Caco-2 (cell line): ENCODE data around the gene C10orf143. TPM values are rescaled to one million over a fixed set of nuclear protein-coding genes. Genes with fewer than 3 reads are reported as not detected.

Experiments used
- BruUV-seq: library from RNA; stranded (reverse); fragments of 400-500 nt; replicated peaks from 2 replicates; lab custom pipeline; 2021; lab: Mats Ljungman, UMichigan
- CTCF ChIA-PET: fragments of 300-600 bp; sonication (Branson Sonifier 250); formaldehyde crosslinking; loops from one replicate; lab custom pipeline; 2022; ENCODE audit warnings: antibody characterized with exemption; lab: Charles Lee
- POLR2A ChIA-PET: fragments of 300-600 bp; sonication (Branson Sonifier 250); formaldehyde crosslinking; loops from one replicate; lab custom pipeline; 2022; ENCODE audit warnings: antibody characterized with exemption; lab: Charles Lee
- DNase-seq, 2 experiments: peaks; one replicate each; pipeline versions ENCODE4 v3.0.0 to v3.0.0-alpha.2; 2020 to 2022
- H3K27me3 ChIP-seq: replicated peaks from 2 replicates; pipeline ENCODE4 v1.6.0; 2011; ENCODE audit warnings: low read length; ENCODE audit not compliant: control insufficient read depth, insufficient read depth
- H3K36me3 ChIP-seq: 2 replicates; pipeline ENCODE4 v1.5.1; 2011; ENCODE audit warnings: low read length; ENCODE audit not compliant: control insufficient read depth, insufficient read depth
- H3K4me1 ChIP-seq: fragments of 250-450 bp; sonication (Bioruptor Pico); 2 replicates; pipeline ENCODE4 v1.5.1; 2020; ENCODE audit warnings: mild to moderate bottlenecking
- H3K4me3 ChIP-seq: 2 replicates; pipeline ENCODE4 v1.5.1; 2011; ENCODE audit warnings: low read depth, mild to moderate bottlenecking, control low read depth, low read length
- H3K9me3 ChIP-seq: fragments of 250-450 bp; sonication (Bioruptor Pico); 2 replicates; pipeline ENCODE4 v1.5.1; 2020; ENCODE audit warnings: mild to moderate bottlenecking, moderate library complexity
- H3K27ac Mint-ChIP-seq: one replicate; pipeline ENCODE4 v1.8.0; 2022; ENCODE audit warnings: mixed read lengths; ENCODE audit not compliant: unreplicated experiment
- H3K27me3 Mint-ChIP-seq: one replicate; pipeline ENCODE4 v1.8.0; 2022; ENCODE audit warnings: mixed read lengths; ENCODE audit not compliant: insufficient read depth, unreplicated experiment
- H3K36me3 Mint-ChIP-seq: one replicate; pipeline ENCODE4 v1.8.0; 2022; ENCODE audit warnings: mild to moderate bottlenecking, mixed read lengths; ENCODE audit not compliant: insufficient read depth, unreplicated experiment
- H3K4me1 Mint-ChIP-seq: one replicate; pipeline ENCODE4 v1.8.0; 2022; ENCODE audit warnings: low read depth, mixed read lengths; ENCODE audit not compliant: unreplicated experiment
- H3K4me3 Mint-ChIP-seq: one replicate; pipeline ENCODE4 v1.8.0; 2022; ENCODE audit warnings: mild to moderate bottlenecking, moderate library complexity, mixed read lengths; ENCODE audit not compliant: unreplicated experiment
- H3K9me3 Mint-ChIP-seq: one replicate; pipeline ENCODE4 v1.8.0; 2022; ENCODE audit warnings: mixed read lengths; ENCODE audit not compliant: unreplicated experiment
- intact Hi-C: fragments of 100-400 bp; cut with micrococcal nuclease; formaldehyde crosslinking; loops from one replicate; pipeline ENCODE4 v1.10.0; 2022; ENCODE audit not compliant: unreplicated experiment
- total RNA-seq: library from RNA; stranded (reverse); gene quantifications from 2 replicates; pipeline ENCODE4 v1.2.3, GENCODE V29; 2022
- TF ChIP-seq, protein P1 (sequence below), 2 experiments: fragments of 200-600 bp in 1 of 2; IDR thresholded peaks; 1 replicate in 1 of 2; 2 replicates in 1 of 2; pipeline versions ENCODE4 v1.5.1 to v1.8.0; 2011 to 2022; ENCODE audit warnings: antibody characterized with exemption in 1 of 2, control low read depth in 1 of 2, inconsistent platforms in 1 of 2, low read depth in 1 of 2, low read length in 1 of 2, mild to moderate bottlenecking in 1 of 2, moderate library complexity in 1 of 2; ENCODE audit not compliant: insufficient read depth in 1 of 2, severe bottlenecking in 1 of 2, unreplicated experiment in 1 of 2

C10orf143 gene
- total RNA-seq, 1 experiment from 2014 or later, result 0.54 TPM

DNA sequence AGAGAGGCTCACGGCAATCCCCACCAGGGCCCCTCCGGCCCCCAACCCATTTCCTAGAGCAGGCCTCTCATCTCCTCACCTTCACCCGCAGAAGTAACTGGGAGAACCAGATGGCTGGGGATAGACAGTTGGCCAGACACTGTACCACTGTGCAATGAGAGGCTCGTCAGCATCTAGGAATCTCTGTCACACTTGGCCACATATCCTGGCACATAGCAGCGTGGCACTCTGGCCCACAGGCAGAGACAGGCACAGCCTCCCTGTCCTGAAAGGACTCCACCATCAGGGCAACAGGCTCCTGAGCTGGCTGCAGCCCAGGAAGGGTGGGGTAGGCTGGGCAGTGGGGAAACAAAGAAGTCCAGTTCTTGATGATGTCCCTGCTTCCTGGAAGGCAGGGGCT, 45.8 kb downstream of the C10orf143 start:
- no peak for DNase-seq
- H3K27me3 Mint-ChIP-seq, result peaks cover 30% of the 10 kb centered on the region
- peaks cover 5% of the 10 kb centered on the region for H3K36me3 Mint-ChIP-seq
- H3K36me3 ChIP-seq, result no peaks in the 10 kb centered on the region
- H3K4me3 ChIP-seq, result no peak overlapping the region
- TF ChIP-seq, protein P1, sequence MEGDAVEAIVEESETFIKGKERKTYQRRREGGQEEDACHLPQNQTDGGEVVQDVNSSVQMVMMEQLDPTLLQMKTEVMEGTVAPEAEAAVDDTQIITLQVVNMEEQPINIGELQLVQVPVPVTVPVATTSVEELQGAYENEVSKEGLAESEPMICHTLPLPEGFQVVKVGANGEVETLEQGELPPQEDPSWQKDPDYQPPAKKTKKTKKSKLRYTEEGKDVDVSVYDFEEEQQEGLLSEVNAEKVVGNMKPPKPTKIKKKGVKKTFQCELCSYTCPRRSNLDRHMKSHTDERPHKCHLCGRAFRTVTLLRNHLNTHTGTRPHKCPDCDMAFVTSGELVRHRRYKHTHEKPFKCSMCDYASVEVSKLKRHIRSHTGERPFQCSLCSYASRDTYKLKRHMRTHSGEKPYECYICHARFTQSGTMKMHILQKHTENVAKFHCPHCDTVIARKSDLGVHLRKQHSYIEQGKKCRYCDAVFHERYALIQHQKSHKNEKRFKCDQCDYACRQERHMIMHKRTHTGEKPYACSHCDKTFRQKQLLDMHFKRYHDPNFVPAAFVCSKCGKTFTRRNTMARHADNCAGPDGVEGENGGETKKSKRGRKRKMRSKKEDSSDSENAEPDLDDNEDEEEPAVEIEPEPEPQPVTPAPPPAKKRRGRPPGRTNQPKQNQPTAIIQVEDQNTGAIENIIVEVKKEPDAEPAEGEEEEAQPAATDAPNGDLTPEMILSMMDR (IDR thresholded peaks at IDR 0.05; ENCODE audit: insufficient read depth in 1 of 2, low read depth in 1 of 2, low read length in 1 of 2, severe bottlenecking in 1 of 2, unreplicated experiment in 1 of 2), result no peak
- H3K9me3 Mint-ChIP-seq, result no peaks in the 10 kb centered on the region
- BruUV-seq, result no TSS peak
- H3K4me1 ChIP-seq, result no peaks in the 10 kb centered on the region
- no peaks in the 10 kb centered on the region for H3K9me3 ChIP-seq
- CTCF ChIA-PET, result no interaction called here
- intact Hi-C loops, result no loop called here
- no peaks in the 10 kb centered on the region; the same call in 1 of the 2 replicates for H3K27me3 ChIP-seq
- H3K4me1 Mint-ChIP-seq, result no peaks in the 10 kb centered on the region
- no peak overlapping the region for H3K27ac Mint-ChIP-seq
- POLR2A ChIA-PET, result no interaction called here
- H3K4me3 Mint-ChIP-seq, result no peak overlapping the region

DNA sequence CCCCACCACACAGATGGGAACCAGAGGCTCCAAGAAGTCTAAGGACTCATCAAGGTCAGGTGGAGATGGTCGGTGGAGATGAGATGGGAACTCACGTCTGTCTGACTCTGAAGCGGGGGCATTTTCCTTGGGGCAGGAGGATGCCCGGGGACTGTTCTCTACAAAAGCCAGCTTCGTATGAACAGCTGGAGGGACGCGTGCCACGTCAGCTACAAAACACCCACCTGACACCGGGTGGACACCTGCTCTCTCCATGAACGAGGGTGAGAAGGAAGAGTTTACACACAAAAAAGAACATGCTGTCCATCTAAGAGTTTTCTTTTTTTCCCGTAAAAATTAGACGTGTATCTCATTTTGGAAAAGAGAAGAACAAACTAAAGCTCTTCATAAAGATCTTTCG, 47.7 kb downstream of the C10orf143 start:
- no peak overlapping the region for H3K4me3 Mint-ChIP-seq
- no peaks in the 10 kb centered on the region for H3K9me3 Mint-ChIP-seq
- H3K27me3 Mint-ChIP-seq, result peaks cover 36% of the 10 kb centered on the region
- Histone ChIP-seq H3K4me3 (no peak overlapping the region), H3K9me3 (no peaks in the 10 kb centered on the region), H3K36me3 (no peaks in the 10 kb centered on the region), H3K4me1 (no peaks in the 10 kb centered on the region), H3K27me3 (no peaks in the 10 kb centered on the region; the same call in 1 of the 2 replicates)
- DNase-seq, result no peak
- CTCF ChIA-PET, result no interaction called here
- H3K4me1 Mint-ChIP-seq, result no peaks in the 10 kb centered on the region
- no peak overlapping the region for H3K27ac Mint-ChIP-seq
- BruUV-seq, result no TSS peak
- TF ChIP-seq, protein P1 (IDR thresholded peaks at IDR 0.05; ENCODE audit: insufficient read depth in 1 of 2, low read depth in 1 of 2, low read length in 1 of 2, severe bottlenecking in 1 of 2, unreplicated experiment in 1 of 2), result no peak
- POLR2A ChIA-PET, result no interaction called here
- peaks cover 5% of the 10 kb centered on the region for H3K36me3 Mint-ChIP-seq
- intact Hi-C loops, result no loop called here

DNA sequence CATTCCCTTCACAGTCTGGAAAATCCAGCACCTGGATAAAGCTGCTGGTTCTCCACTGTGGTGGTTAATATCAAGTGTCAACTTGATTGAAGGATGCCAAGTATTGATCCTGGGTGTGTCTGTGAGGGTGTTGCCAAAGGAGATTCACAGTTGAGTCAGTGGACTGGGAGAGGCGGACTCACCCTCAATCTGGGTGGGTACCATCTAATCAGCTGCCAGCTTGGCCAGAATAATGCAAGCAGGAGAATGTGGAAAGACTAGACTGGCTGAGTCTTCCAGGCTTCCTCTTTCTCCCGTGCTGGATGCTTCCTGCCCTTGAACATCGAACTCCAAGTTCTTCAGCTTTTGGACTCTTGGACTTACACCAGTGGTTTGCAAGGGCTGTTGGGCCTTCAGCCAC, 48.4 kb downstream of the C10orf143 start:
- CTCF ChIA-PET, result no interaction called here
- Mint-ChIP-seq H3K9me3 (no peaks in the 10 kb centered on the region), H3K27ac (no peak overlapping the region), H3K4me1 (no peaks in the 10 kb centered on the region), H3K36me3 (peaks cover 5% of the 10 kb centered on the region), H3K27me3 (peaks cover 32% of the 10 kb centered on the region), H3K4me3 (no peak overlapping the region)
- Histone ChIP-seq H3K36me3 (no peaks in the 10 kb centered on the region), H3K4me1 (no peaks in the 10 kb centered on the region), H3K9me3 (no peaks in the 10 kb centered on the region), H3K27me3 (no peaks in the 10 kb centered on the region; the same call in 1 of the 2 replicates), H3K4me3 (no peak overlapping the region)
- POLR2A ChIA-PET, result no interaction called here
- no peak for DNase-seq
- no TSS peak for BruUV-seq
- intact Hi-C loops, result no loop called here
- TF ChIP-seq, protein P1 (IDR thresholded peaks at IDR 0.05; ENCODE audit: insufficient read depth in 1 of 2, low read depth in 1 of 2, low read length in 1 of 2, severe bottlenecking in 1 of 2, unreplicated experiment in 1 of 2), result no peak
